PC-9 (cell line): ENCODE results near the gene NAGK. TPM values are rescaled to one million over a fixed set of nuclear protein-coding genes. Genes with fewer than 3 reads are reported as not detected.
"Not testable (repeated sequence)": the region's sequence is repeated elsewhere in the genome, so short reads cannot be mapped to it uniquely, and the experiment has no call there.

ENCODE experiments used
- BruUV-seq: library from RNA; stranded (reverse); fragments of 400-500 nt; replicated peaks from 2 replicates; lab custom pipeline; 2021; lab: Mats Ljungman, UMichigan
- CTCF ChIA-PET: fragments of 300-600 bp; sonication (Branson Sonifier 250); formaldehyde crosslinking; loops from one replicate; lab custom pipeline; 2022; ENCODE audit warnings: antibody characterized with exemption; lab: Charles Lee
- POLR2A ChIA-PET: fragments of 300-600 bp; sonication (Branson Sonifier 250); formaldehyde crosslinking; loops from one replicate; lab custom pipeline; 2022; ENCODE audit warnings: antibody characterized with exemption; ENCODE audit not compliant: unreplicated experiment; lab: Charles Lee
- DNase-seq, 2 experiments: peaks; one replicate each; pipeline versions ENCODE4 v3.0.0 to v3.0.0-alpha.2; 2015 to 2022; ENCODE audit warnings: mixed read lengths in 1 of 2
- H2AFZ ChIP-seq: fragments of 200-600 bp; sonication (generic); 2 replicates; pipeline ENCODE4 v1.8.1; 2017; ENCODE audit warnings: antibody characterized with exemption
- H3F3A ChIP-seq: fragments of 200-600 bp; sonication (generic); 2 replicates; pipeline ENCODE4 v1.8.1; 2017; ENCODE audit warnings: antibody characterized with exemption, mild to moderate bottlenecking, low read depth; ENCODE audit not compliant: insufficient read depth
- H3K27ac ChIP-seq: fragments of 200-600 bp; sonication (generic); 2 replicates; pipeline ENCODE4 v1.6.1; 2016; ENCODE audit warnings: mixed run types
- H3K27me3 ChIP-seq: fragments of 200-600 bp; sonication (generic); 2 replicates; pipeline ENCODE4 v1.6.1; 2016; ENCODE audit warnings: low read depth, mixed run types; ENCODE audit not compliant: insufficient read depth
- H3K36me3 ChIP-seq: fragments of 200-600 bp; sonication (generic); 2 replicates; pipeline ENCODE4 v1.6.1; 2016; ENCODE audit warnings: low read depth, mixed run types
- H3K4me1 ChIP-seq: fragments of 200-600 bp; sonication (generic); replicated peaks from 2 replicates; pipeline ENCODE4 v1.6.1; 2016; ENCODE audit warnings: mixed run types; ENCODE audit not compliant: insufficient read depth
- H3K4me2 ChIP-seq: fragments of 200-600 bp; sonication (generic); 2 replicates; pipeline ENCODE4 v1.6.1; 2017; ENCODE audit warnings: mixed run types
- H3K4me3 ChIP-seq: fragments of 200-600 bp; sonication (generic); 2 replicates; pipeline ENCODE4 v1.6.1; 2016; ENCODE audit warnings: mixed run types
- H3K79me2 ChIP-seq: fragments of 200-600 bp; sonication (generic); 2 replicates; pipeline ENCODE4 v1.6.1; 2017; ENCODE audit warnings: low read depth, mixed run types
- H3K9me2 ChIP-seq: fragments of 200-600 bp; sonication (generic); 2 replicates; pipeline ENCODE4 v1.8.1; 2017; ENCODE audit warnings: mild to moderate bottlenecking; ENCODE audit not compliant: insufficient read depth
- H3K9me3 ChIP-seq: fragments of 200-600 bp; sonication (generic); 2 replicates; pipeline ENCODE4 v1.8.1; 2016; ENCODE audit warnings: low read depth; ENCODE audit not compliant: insufficient read depth
- H4K20me1 ChIP-seq: fragments of 200-600 bp; sonication (generic); 2 replicates; pipeline ENCODE4 v1.8.1; 2017; ENCODE audit not compliant: insufficient read depth
- intact Hi-C: fragments of 100-400 bp; cut with micrococcal nuclease; formaldehyde crosslinking; loops from one replicate; pipeline ENCODE4 v1.10.0; 2022; ENCODE audit not compliant: unreplicated experiment
- total RNA-seq: library from RNA; stranded (reverse); gene quantifications from 2 replicates; pipeline ENCODE4 v1.2.3, GENCODE V29; 2021

NAGK gene
- total RNA-seq, 1 experiment from 2014 or later: 34.1 TPM

DNA sequence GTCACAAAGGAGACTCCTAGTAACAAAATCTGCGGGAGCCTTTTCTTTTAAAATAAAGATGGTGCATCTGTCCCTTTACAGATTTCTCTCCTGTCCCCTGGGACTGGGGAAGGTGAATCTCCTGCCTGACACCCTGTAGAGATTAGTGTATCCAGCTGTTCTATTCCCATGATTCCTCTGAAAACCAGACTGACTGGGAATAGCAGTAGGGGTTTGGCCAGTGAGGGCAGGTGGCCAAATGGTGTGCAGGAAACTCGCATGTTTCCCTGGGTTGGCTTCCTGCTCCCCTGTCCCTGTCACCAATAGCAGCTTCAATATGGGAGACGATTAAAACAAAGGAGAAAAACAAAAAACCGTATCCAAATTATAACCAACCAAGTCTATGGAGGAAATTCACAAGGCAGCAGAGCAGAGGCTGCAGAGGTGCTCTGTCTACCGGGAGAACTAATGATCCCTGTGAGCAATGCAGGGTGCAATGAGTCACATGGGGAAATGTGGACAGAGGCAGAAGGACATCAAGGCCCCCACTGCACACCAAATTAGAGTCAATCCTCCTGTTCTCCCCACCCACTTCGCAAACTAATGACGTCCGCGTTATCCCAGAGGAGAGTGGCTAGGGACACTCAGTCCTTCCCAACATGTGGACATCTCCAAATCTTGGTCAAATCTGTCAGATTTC, 17.0 kb downstream of the NAGK start:
- BruUV-seq, H3K4me1 ChIP-seq, DNase-seq, H3K27ac ChIP-seq, H3K4me3 ChIP-seq, H3K79me2 ChIP-seq, H3K4me2 ChIP-seq, H3F3A ChIP-seq, H3K9me2 ChIP-seq, H2AFZ ChIP-seq, H3K36me3 ChIP-seq, H3K27me3 ChIP-seq, H4K20me1 ChIP-seq, H3K9me3 ChIP-seq, POLR2A ChIA-PET, intact Hi-C loops: not testable (repeated sequence)
- CTCF ChIA-PET: interaction anchor here (0.6 kb wide), 2 partner anchors 17 to 44 kb away, joined by 3 to 4 read pairs; partner anchors contain the start of gene NAGK

GRCh38 chr2:71089475-71089874, 21.0 kb downstream of the NAGK start:
- H3K4me3 ChIP-seq, H2AFZ ChIP-seq, H3K4me2 ChIP-seq, H3F3A ChIP-seq, H3K27me3 ChIP-seq, H4K20me1 ChIP-seq, DNase-seq, CTCF ChIA-PET, H3K9me2 ChIP-seq, H3K9me3 ChIP-seq, POLR2A ChIA-PET, H3K4me1 ChIP-seq, intact Hi-C loops, H3K36me3 ChIP-seq, H3K27ac ChIP-seq, H3K79me2 ChIP-seq, BruUV-seq: not testable (repeated sequence)

GRCh38 chr2:71091808-71092207, 23.4 kb downstream of the NAGK start:
- POLR2A ChIA-PET, H3K4me1 ChIP-seq, H3K4me3 ChIP-seq, H2AFZ ChIP-seq, H3K4me2 ChIP-seq, H4K20me1 ChIP-seq, H3K79me2 ChIP-seq, BruUV-seq, H3F3A ChIP-seq, H3K36me3 ChIP-seq, H3K9me2 ChIP-seq, H3K27me3 ChIP-seq, H3K27ac ChIP-seq, intact Hi-C loops, DNase-seq, H3K9me3 ChIP-seq: not testable (repeated sequence)
- CTCF ChIA-PET: interaction anchor here (0.8 kb wide), 1 partner anchor 14 kb away, joined by 3 read pairs; no protein-coding TSS in a partner anchor

GRCh38 chr2:71092491-71093260, 24.2 kb downstream of the NAGK start:
- H3K4me1 ChIP-seq, H3K36me3 ChIP-seq, DNase-seq, H3F3A ChIP-seq, H3K27me3 ChIP-seq, CTCF ChIA-PET, H4K20me1 ChIP-seq, POLR2A ChIA-PET, H2AFZ ChIP-seq, H3K9me3 ChIP-seq, BruUV-seq, H3K27ac ChIP-seq, H3K79me2 ChIP-seq, intact Hi-C loops, H3K4me3 ChIP-seq, H3K9me2 ChIP-seq, H3K4me2 ChIP-seq: not testable (repeated sequence)
